ENCODE results near the gene ADGRV1.
A peak's percentile ranks its signal among the peaks of the same experiment; 100 is the strongest.

ADGRV1 gene

DNA sequence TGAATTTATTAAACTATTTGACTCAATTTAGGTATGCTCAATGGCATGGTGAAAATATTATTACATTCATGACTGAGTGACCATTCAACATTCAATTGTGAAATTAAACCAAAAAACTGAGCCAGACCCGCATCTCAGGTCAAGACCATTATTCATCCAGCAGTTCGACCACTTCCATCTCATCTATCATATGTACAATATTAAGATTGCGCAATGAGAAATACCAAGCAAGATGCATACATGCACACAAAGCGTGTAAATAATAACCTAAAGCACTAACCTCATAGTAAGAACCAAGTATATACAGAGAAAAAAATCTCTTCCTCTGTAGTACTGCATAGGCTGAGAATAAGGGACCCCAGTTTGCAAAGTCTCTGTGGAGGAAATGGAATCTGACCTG, 310.2 kb downstream of the ADGRV1 start:
- no peak for DNase-seq (ENCODE audit: low read depth in 2 of 2)

DNA sequence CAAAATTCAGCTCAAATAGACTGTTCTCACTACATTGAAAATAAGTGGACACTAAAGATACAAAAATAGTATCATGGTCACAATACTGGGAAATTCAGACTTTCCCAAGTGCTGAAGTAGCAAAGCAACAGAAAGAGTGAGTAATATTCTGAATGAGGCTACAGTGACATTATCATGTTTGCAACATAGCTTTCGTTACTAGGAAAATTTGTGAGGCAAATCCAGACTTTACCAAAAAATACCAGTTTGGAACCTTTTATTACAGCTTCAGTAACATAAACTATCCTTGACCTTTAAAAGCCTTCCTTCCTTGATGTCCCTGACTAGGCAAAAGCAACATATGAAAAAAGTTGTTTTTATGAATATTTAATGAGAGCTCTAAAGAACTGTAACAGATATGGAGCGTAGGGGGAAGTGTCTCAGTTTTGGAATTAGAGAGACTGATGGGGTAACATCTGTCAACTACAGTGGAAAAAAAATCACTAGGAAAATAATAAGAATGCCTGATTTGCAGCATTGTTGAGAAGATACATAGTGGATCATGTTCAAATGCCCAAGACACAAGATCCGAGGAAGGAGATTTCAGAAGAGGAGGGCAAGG, 312.9 kb downstream of the ADGRV1 start:
- DNase-seq (ENCODE audit: low read depth in 2 of 2) = no peak

DNA sequence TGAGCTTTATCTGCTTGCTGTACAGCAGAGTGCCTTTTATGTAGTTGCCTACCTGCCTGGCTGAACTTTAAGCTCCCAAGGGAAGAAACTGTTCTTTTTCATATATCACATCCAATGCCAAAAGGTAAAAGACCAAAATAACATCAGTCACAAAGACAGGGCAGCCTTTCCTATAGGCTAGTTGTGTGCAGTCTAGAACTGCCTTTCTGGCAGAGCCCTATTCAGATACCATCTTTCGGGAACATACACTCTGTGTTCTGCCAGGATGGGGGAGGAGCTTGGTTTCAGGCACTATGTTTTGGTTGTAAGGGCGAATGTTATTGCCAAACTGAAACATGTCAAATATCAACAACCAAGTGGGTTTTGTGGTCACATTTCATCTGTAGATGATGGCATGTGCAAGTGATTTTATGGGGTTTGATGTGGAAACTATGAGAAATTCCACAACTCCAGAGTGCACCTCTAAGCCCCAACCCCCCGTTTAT, 314.5 kb downstream of the ADGRV1 start:
- DNase-seq (ENCODE audit: low read depth in 2 of 2) = no peak

DNA sequence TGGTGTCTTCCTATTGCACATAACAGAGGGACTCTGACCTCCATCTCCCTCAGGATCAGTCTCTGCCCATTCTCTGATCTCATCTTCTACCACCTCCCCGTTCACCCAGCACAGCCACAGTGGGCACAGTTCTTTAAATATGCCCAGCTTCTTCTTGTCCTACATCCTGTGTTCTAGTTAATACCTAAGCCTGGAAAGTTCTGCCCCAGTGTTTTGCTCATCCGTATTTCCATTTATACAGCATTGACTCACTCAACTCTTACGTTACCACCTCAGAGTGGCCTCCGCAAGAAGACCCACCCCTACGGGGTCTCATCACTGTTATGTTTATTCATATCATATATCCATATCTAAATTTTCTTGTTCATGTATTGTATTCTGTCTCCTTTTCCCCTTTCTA, 315.5 kb downstream of the ADGRV1 start:
- DNase-seq (ENCODE audit: low read depth in 2 of 2) = no peak

DNA sequence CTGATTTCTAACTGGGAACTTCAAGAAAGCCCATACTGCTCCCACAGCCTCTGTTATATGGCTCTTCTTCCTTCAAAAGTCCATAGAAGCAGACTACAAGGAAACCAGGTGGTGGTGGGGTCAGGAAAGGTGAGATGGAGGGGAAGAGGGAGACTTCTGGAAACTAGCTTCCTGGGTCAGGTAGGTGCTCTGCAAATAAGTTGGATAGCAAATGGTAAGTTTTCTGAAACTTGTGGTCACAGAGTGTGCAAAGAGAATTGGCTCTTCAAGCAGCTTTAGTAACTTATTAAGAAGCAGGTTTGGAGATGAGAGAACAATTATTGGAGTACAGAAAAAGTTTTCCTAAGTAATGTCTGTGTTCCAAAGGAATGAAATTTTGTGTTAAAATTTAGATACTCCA, 316.9 kb downstream of the ADGRV1 start:
- DNase-seq (ENCODE audit: low read depth in 2 of 2) = no peak

DNA sequence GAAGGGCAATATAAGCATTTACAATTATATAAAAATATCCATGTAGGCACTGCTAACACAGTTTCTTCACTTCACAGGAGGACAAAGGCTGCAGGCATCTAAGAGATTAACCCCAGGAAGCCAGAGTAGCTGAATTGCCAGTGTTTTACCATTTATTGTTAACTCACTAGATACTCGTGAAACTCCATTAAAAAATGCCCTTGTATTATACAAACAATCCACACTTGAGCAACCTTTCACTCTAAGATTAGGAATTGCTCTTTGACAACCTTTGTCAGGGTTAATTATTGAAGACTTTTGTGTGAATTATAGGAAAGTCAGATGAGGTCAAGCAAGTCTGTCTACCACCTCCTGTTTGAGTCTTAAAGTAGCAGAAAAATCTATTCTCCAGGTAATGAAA, 317.8 kb downstream of the ADGRV1 start:
- no peak for DNase-seq (ENCODE audit: low read depth in 2 of 2)

DNA sequence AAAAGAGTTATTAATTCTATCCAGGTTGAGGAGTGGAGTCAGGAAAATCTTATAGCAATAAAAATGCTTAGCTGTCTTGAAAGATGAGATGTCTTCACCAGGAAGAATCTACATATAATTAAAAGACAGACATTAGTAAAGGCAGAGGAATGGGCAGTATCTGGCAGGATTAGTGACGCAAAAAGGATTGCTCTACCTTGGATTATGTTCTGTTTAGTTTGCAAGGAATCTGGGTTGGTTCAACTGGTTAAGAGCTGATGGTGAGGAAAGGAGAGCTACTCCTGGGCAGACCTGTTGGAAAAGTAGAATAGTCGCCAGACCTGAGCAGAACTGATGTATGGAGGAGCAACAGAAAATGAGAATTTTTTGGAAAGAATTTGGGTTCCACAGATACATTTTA, 318.5 kb downstream of the ADGRV1 start:
- no peak for DNase-seq (ENCODE audit: low read depth in 2 of 2)

DNA sequence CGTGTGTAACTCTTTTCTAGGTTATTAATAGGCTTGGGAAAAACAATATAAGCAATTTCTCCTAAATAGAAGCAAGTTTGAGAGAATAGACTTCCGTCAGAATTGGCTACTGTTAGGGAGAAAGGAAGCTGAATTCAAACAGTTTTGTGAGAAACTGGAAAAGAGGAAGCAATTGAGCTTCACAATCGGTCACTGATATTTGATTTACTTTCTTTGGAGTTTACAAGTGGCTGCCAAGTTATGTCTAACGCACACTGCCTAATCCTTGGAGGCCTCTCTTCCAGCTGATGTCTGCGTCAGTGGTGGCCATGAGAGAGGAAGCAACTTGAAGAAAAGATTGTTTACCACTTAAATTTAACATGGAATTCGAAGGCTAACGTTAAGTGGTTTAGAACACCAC, 319.5 kb downstream of the ADGRV1 start:
- no peak for DNase-seq (ENCODE audit: low read depth in 2 of 2)

DNA sequence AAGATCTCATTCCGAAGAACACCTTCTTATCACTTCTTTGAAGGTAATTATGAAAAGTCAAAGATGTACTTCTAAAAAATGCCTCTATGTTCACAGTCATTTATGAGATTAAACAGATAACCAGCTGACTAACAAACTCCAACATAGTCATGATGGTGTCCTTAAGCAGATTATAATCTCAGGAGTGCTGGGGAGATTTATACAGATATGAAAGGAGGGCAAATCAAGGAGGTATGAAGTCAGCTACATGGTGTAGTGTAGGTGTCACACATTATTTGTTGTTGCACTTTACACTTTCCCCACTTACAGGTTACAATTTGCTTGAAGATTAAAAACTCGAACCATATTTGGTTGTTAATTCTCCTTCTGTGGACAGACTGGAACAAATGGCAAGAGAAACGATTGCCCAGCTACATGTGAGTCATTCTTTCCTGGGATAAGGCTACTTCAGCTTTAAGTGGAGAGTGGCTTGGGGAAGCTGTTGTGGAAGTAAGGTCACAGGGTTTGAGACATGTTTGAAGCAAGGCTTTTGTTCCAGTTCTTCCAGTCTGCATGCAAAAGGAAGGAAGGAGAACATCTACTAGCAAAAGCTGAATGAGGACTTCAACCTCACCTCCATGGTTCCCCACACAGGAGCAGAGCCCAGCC, 320.1 kb downstream of the ADGRV1 start:
- DNase-seq (ENCODE audit: low read depth in 2 of 2) = no peak

DNA sequence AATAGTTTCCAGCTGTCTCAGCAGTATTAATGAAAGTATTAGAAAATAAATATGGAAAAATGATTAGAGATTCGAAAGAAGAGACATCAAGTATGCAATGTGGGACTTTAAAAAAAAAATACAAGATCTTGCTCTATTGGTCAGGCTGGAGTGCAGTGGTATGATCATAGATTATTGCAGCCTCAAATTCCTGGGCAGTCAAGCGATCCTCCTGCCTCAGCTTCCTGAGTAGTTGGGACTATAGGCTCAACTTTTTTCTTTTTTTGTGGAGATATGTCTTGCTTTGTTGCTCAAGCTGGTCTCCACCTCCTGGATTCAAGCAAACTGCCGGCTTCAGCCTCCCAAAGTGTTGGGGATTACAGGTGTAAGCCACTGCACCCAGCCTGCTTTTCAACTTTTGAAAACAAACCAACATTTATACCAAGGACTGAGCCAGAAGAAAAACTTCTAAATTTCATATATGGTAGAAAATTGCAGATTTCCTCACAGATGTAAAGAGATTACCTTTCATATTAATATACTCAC, 323.1 kb downstream of the ADGRV1 start:
- no peak for DNase-seq (ENCODE audit: low read depth in 2 of 2)

DNA sequence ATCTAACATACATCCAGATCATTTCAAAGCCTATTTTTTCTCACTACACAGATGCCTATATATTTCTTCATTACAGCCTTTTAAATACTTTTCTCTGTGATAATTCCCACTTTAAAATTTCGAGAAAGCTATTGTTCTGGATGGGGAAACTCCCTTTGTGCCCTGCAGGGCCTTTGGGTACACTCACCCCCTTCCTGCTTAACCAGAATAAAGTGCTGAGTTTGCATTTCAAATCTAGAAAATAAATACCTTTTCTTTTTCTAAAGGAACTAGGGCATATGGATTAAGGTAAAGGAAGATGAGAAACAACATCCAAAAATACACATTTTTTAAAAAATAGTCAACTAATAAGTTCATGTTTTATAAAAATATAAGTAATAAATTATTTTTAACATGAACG, 323.9 kb downstream of the ADGRV1 start:
- no peak for DNase-seq (ENCODE audit: low read depth in 2 of 2)

DNA sequence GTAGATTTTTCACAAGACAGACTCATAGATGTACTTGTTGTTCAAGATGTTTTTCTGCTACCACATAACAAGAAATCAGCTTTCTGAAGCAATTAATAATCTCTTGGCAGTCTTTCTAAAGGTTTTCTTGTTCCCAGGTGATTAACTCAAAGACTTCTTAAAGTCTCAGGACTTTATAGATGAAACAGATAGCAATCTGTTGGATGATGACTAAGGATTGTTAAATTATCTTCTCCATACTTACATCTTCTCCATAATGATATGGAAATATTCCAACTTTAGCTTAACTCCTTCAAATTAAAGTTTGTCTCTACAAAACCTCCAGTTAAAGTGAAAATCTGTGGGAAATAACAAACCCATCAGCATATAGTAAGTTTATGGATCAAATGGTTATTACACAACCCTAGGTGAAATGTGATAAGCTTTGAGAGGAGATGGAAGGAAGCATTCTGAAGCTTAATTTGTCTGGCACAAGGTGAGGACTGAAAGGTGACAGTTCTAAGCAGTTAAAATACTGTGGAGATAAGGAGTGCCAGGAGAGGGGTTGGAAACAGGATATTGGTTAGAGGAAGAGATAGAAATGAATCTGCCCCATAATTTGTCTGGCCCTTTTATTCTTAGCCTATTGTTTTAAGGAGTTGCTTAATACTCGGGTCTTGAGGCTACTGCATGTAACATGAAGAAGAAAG, 326.7 kb downstream of the ADGRV1 start:
- DNase-seq (ENCODE audit: low read depth in 2 of 2) = no peak

DNA sequence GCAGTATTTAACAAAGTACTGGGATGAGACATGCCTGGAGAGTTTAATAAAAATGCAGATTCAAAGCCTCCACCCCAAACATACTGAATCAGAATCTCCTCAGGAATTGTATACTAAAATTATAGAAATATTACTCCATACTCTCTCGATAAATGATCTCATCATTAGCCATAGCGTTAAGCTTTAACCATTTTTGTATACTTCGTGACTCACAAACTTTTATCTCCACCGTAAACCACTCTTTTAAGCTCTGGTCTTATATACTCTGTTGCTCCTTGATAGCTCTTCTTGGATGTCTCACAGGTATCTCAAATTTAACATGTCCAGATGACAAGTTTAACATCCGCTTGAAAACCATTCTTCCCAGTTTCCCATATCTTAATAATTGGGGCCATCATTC, 327.8 kb downstream of the ADGRV1 start:
- no peak for DNase-seq (ENCODE audit: low read depth in 2 of 2)

DNA sequence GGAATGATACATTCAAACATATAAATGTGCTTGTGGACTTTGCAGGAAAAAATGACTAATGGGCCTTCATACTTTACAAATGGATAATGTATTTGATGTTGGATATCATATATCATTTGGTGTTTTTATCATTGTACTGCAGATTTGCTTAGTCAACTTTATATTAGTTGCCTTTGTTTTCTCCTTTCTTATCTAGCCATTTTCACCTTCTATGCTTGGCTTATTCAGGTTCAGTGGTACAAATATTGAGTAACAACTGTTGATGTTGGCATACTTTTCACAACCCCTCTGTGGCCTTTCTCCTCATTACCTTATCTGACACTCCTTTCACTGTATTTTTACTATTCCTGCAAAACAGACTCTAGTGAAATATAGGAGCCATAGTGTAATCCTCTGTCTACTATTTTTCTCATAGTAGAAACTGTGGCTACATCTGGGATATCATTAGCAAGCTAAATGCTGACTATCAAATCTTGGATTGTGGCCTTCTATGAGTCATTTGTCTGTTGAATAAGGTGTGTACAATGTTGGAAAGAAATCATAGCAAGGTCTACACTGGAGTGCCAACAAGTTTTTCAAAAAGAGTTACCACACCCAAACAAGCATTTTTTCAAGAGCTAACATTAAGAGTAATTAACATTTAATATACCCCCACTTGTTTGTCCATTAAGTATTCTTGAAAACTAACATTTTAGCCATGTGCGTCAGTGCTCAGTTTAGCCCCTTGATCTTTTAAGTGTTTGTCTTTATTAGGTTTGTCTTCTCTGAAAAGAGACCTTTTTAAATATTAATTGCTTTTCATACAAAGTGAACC, 330.1 kb downstream of the ADGRV1 start:
- no peak for DNase-seq (ENCODE audit: low read depth in 2 of 2)

DNA sequence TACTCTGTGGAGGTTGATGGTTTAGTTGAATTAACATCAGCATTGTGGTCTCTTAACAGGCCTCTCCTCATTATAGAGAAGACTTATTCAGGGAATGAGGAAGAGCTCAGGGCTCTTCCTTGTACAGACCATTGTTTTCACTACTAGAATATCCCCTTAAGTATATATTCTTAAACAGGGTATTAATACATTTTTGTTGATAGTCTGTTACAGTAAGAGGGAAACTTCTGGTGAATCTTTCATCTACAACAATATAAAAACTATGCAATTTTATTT, 330.7 kb downstream of the ADGRV1 start:
- no peak for DNase-seq (ENCODE audit: low read depth in 2 of 2)

DNA sequence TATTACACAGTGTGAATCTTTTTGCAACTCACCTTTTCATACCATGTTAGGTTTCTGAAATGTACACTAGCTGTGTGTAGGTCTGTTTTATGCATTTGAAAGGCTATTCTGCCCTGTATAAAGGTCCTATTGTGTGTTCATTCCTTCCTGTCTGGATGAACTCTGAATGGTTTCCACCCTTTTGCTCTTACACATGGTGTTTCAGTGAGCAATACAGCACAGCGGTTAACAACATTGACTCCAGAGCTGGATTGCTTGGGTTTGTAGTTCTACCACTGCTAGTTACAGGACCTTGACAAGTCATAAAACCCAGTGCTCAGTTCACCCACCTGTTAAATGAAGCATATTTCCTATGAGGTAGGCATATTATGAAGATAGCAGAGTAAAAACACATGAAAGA, 331.6 kb downstream of the ADGRV1 start:
- DNase-seq (ENCODE audit: low read depth in 2 of 2) = no peak

DNA sequence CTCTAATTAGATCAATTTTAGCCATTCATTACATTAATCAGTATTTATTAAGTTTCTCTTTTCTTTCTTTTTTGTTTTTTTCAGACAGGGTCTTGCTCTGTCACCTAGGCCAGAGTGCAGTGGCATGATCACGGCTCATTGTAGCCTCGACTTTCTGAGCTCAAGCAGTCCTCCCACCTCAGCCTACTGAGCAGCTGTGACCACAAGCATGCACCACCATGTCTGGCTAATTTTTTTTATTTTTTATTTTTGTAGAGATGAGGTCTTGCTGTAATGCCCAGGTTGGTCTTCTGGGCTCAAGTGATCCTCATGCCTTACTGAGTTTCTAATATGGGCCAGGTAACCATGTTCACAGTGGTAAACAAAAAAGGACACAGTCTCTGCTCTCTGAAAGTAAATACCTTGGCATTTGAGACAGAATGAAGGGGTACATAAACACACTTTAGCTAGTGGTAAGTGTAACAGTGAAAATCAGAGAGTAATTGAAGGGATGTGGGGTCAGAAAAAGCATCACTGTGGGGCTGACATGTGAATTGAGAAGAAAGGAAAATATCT, 336.3 kb downstream of the ADGRV1 start:
- DNase-seq (ENCODE audit: low read depth in 2 of 2) = no peak

DNA sequence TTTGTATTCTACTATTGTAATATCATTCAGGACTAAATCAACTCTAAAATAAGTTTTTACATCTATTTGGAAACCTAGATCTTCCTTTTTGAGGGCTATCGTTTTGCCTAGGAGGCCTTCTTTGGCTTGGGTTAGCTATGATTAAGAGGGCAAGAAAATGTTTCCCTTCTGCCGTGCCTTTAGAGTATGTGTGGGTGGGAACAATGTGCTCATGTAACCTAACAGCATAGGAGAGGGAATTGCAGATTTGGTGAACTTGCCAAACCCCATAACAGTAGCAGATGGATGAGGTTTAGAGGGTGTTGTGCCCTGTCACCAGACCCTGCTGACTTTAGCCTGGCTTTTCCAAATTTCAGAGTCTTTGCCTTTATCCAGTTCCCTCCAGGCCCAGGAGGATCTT, 339.0 kb downstream of the ADGRV1 start:
- no peak for DNase-seq (ENCODE audit: low read depth in 2 of 2)

DNA sequence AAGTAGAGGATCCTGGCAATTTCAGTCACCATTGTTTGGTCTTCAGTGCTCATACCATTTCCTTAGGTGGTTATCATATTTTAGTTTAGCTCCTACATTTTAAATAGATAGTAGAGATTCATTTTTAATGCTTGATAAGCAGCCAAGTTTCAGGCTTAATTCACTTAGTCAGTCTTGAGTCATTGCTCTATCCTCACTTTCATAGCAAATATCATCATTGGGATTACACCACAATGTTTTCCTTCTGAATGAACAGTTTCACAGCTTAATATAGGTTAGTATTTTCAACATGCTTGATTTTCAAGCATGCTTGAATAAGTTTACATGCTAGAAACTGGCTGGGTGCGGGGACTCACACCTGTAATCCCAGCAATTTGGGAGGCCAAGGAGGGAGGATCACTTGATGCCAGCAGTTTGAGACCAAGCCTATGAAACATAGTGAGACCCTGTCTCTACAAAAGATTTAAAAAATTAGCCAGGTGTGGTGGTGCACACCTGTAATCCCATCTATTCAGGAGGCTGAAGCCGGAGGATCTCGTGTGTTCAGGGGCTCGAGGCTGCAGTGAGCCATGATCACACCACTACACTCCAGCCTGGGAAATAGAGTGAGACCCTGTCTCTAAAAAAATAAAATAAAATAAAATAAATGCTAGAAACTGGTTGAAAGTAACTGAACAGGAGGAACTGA, 339.9 kb downstream of the ADGRV1 start:
- DNase-seq (ENCODE audit: low read depth in 2 of 2) = peak; percentile 6 to 7

DNA sequence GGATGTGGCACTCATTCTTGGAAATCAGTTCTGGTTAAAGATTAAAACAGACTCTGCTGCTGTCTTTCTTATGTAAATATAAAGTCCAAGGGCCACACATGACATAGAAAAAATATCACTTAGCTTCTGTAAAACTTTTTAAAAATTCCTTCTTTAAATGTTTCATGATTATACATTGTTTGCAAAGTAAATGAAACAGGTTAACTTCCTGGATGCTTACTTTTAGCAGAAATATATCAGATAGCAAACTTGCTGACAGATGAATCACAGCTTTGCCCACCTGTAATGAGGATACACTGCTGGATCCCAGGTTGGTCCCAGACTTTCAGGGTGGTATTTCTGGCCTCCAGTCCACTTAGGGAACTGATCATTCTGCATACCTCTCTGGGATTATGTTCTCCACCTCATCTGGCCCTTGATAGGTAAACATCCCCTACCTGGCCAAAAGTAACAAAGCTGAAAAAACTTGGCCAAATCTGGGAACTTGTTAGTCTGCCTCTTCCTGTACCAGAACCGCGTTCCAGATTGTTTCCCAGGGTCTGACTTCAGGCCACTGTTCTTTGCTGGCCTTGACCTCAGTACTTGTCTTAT, 340.5 kb downstream of the ADGRV1 start:
- no peak for DNase-seq (ENCODE audit: low read depth in 2 of 2)

DNA sequence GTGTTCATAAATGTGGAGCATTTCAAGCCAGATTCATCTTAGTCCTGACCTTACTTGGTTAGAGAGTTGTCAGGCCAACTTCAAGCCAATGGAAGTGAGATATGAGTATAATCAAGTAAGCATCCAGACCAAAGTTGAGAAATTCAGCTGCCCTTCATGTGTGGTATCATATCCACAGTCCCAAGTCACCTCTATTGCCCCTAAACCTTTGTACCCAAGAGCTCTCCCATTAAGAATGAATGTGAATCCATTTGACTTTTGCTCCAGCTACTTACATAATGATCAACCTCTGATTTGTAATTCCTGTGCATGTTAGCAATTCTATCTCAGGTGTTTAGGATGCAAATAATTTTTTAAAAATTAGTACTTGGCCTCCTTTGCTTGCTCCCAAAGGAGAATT, 342.7 kb downstream of the ADGRV1 start:
- DNase-seq (ENCODE audit: low read depth in 2 of 2) = no peak
